Uterus (tissue), 4 donors: Measurements from ENCODE around the gene PRM3. TPM values are rescaled to one million over a fixed set of nuclear protein-coding genes. Genes with fewer than 3 reads are reported as not detected.

ENCODE experiments used
- DNase-seq, 2 donors: peaks; one replicate each; pipeline ENCODE4 v3.0.0-alpha.2; 2019 to 2020
- H3K27ac ChIP-seq, 2 donors: fragments of 200-600 bp; sonication (generic); 1 replicate in 1 of 2; 2 replicates in 1 of 2; pipeline ENCODE4 v1.5.1; 2016 to 2018
- H3K27me3 ChIP-seq, 2 donors: fragments of 200-600 bp; sonication (generic); one replicate each; pipeline ENCODE4 v1.5.1; 2018 to 2019; ENCODE audit warnings: control low read depth in 1 of 2
- H3K36me3 ChIP-seq, 2 donors: fragments of 200-600 bp; sonication (generic); one replicate each; pipeline ENCODE4 v1.5.1; 2019; ENCODE audit warnings: control low read depth in 1 of 2
- H3K4me1 ChIP-seq, 2 donors: fragments of 200-600 bp; sonication (generic); one replicate each; pipeline ENCODE4 v1.5.1; 2018 to 2019; ENCODE audit warnings: control low read depth in 1 of 2
- H3K4me3 ChIP-seq, 2 donors: fragments of 200-600 bp; sonication (generic); 1 replicate in 1 of 2; 2 replicates in 1 of 2; pipeline ENCODE4 v1.5.1; 2018 to 2019; ENCODE audit warnings: mild to moderate bottlenecking in 1 of 2
- H3K9me3 ChIP-seq, 2 donors: fragments of 200-600 bp; sonication (generic); one replicate each; pipeline ENCODE4 v1.5.1; 2019; ENCODE audit warnings: control low read depth in 1 of 2
- POLR2A ChIP-seq, 2 donors: fragments of 450-650 bp; IDR thresholded peaks; one replicate each; pipeline ENCODE4 v1.6.1; 2016; ENCODE audit warnings: antibody characterized with exemption in 2 of 2, mild to moderate bottlenecking in 1 of 2, moderate library complexity in 1 of 2
- intact Hi-C: fragments of 100-400 bp; cut with DNase I; formaldehyde crosslinking; loops from one replicate; pipeline ENCODE4 v1.15.1; 2023; ENCODE audit warnings: low total_unique reads
- total RNA-seq, 4 donors: library from RNA; depleted of rRNA in 3 of 4; stranded (reverse); fragments of >200 nt in 3 of 4; gene quantifications; one replicate each; pipeline versions ENCODE4 v1.1.0 to v1.2.4, GENCODE V29; 2014 to 2023
- TF ChIP-seq, protein P1 (sequence below), 4 experiments: fragments of 200-600 bp in 2 of 4; fragments of 450-650 bp in 2 of 4; sonication (generic) in 2 of 4; IDR thresholded peaks; one replicate each; pipeline ENCODE4 v1.5.1; 2016 to 2019; ENCODE audit warnings: antibody characterized with exemption in 4 of 4, mild to moderate bottlenecking in 2 of 4, moderate library complexity in 1 of 4
- donor health status: DM: yes; HTN: yes; CAD: no.

The PRM3 gene
- total RNA-seq, 4 donors from 2014 or later = not detected

DNA sequence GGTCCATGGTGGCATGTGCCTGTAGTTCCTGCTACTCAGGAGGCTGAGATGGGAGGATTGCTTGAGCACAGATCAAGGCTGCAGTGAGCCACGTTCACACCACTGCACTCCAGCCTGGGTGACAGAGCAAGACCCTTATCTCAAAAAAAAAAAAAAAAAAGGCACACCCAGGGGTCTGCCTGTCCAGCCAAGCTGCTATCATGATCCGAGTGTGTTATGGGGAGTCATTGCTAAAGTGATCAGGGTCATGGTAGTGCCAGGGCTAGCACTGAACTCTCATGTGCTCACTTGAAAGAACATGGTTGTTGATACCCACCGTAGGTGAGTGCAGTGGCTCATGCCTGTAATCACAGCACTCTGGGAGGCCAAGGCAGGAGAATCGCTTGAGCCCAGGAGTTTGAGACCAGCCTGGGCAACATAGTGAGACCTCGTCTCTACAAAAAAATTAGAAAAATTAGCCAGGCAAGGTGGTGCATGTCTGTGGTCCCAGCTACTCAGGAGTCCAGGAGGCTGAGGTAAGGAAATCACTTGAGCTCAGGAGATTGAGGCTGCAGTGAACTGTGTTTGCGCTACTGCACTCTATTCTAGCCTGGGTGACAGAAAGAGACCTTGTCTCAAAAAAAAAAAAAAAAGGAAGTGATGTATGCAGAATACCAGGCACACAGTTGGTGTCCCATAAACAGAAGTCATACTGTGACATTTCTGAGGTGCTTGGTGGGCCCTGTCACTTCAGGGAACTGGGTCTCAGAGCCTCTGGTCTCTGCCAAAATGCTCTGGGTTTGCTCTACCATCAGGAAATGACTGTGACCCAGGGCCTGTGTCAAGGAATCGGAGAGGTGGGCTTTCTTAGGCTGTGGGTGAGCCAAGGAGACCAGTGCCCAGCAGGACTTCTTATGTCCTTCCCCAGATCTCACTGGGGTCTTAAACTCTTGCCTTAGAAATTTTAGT lies 5.5 kb upstream of the PRM3 start:
- Histone ChIP-seq H3K36me3 (no peaks in the 10 kb centered on the region), H3K4me1 (no peaks in the 10 kb centered on the region), H3K9me3 (no peaks in the 10 kb centered on the region), H3K4me3 (no peak overlapping the region), H3K27ac (no peak overlapping the region), H3K27me3 (no peaks in the 10 kb centered on the region)
- TF ChIP-seq, protein P1, sequence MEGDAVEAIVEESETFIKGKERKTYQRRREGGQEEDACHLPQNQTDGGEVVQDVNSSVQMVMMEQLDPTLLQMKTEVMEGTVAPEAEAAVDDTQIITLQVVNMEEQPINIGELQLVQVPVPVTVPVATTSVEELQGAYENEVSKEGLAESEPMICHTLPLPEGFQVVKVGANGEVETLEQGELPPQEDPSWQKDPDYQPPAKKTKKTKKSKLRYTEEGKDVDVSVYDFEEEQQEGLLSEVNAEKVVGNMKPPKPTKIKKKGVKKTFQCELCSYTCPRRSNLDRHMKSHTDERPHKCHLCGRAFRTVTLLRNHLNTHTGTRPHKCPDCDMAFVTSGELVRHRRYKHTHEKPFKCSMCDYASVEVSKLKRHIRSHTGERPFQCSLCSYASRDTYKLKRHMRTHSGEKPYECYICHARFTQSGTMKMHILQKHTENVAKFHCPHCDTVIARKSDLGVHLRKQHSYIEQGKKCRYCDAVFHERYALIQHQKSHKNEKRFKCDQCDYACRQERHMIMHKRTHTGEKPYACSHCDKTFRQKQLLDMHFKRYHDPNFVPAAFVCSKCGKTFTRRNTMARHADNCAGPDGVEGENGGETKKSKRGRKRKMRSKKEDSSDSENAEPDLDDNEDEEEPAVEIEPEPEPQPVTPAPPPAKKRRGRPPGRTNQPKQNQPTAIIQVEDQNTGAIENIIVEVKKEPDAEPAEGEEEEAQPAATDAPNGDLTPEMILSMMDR (IDR thresholded peaks at IDR 0.05) = no peak
- TF ChIP-seq POLR2A (IDR thresholded peaks at IDR 0.05) = no peak
- intact Hi-C loops = no loop called here
- DNase-seq = no peak

DNA sequence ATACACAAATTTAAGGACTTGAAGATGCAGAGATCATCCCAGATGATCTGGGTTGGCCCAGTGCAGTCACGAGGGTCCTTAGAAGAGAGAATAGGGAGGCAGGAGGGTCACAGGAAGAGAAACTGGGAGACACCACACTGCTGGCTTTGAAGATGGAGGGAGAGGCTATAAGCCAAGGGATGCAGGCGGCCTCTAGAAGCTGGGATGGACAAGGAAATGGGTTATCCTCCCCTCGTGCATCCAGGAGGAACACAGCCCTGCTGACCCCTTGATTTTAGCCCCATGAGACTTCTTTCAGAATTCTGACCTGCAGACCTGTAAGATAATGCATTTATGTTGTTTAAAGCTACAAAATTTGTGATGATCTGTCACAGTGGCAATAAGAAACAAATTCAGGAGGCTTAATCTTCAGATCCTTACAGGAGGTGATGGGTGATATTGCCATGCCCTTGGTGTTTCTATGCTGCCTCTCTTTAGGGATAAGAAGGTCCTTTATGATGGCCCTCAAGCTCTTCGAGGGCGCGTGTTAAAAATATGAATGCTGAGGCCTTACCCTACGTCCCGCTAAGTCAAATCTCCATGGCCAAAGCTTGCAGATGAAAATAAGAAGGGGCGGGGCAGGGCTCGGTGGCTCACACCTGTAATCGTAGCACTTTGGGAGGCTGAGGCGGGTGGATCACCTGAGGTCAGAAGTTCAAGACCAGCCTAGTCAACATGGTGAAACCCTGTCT lies 4.3 kb upstream of the PRM3 start:
- H3K27me3 ChIP-seq = no peaks in the 10 kb centered on the region
- H3K4me3 ChIP-seq = no peak overlapping the region
- TF ChIP-seq, protein P1 (IDR thresholded peaks at IDR 0.05) = no peak
- TF ChIP-seq POLR2A (IDR thresholded peaks at IDR 0.05) = no peak
- H3K27ac ChIP-seq = no peak overlapping the region
- H3K36me3 ChIP-seq = no peaks in the 10 kb centered on the region
- H3K4me1 ChIP-seq = no peaks in the 10 kb centered on the region
- intact Hi-C loops = no loop called here
- no peaks in the 10 kb centered on the region for H3K9me3 ChIP-seq
- no peak for DNase-seq

DNA sequence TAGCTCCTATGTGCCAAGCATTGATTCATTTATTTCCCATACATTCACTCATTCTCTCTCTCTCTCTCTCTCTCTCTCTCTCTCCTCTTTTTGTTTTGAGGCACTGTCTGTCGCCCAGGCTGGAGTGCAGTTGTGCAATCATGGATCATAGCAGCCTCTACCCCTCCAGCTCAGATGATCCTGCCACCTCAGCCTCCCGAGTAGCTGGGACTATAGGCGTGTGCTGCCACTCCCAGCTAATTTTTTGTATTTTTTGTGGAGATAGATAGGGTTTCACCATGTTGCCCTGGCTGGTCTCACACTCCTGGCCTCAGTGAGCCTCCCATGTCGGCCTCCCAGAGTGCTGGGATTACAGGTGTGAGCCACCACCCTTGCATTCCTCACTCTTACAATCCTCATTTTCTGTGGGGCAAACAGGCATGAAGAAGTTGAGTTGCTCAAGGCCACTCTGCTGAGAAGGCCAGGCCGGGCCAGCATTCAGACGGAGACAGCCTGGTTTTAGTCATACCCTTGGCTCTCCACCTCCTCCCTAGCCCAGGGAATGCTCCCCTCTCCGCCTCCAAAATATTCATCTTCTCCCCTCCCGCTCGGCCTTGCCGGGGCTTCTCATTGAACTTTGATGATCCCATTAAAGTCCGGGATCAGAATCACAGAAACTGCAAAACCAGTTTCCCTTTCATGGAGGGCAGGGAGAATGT lies 3.6 kb upstream of the PRM3 start:
- Histone ChIP-seq H3K4me3 (no peak overlapping the region), H3K27me3 (no peaks in the 10 kb centered on the region), H3K4me1 (no peaks in the 10 kb centered on the region), H3K9me3 (no peaks in the 10 kb centered on the region), H3K27ac (no peak overlapping the region), H3K36me3 (no peaks in the 10 kb centered on the region)
- DNase-seq = no peak
- TF ChIP-seq, protein P1 (IDR thresholded peaks at IDR 0.05) = no peak
- TF ChIP-seq POLR2A (IDR thresholded peaks at IDR 0.05) = no peak
- intact Hi-C loops = no loop called here

DNA sequence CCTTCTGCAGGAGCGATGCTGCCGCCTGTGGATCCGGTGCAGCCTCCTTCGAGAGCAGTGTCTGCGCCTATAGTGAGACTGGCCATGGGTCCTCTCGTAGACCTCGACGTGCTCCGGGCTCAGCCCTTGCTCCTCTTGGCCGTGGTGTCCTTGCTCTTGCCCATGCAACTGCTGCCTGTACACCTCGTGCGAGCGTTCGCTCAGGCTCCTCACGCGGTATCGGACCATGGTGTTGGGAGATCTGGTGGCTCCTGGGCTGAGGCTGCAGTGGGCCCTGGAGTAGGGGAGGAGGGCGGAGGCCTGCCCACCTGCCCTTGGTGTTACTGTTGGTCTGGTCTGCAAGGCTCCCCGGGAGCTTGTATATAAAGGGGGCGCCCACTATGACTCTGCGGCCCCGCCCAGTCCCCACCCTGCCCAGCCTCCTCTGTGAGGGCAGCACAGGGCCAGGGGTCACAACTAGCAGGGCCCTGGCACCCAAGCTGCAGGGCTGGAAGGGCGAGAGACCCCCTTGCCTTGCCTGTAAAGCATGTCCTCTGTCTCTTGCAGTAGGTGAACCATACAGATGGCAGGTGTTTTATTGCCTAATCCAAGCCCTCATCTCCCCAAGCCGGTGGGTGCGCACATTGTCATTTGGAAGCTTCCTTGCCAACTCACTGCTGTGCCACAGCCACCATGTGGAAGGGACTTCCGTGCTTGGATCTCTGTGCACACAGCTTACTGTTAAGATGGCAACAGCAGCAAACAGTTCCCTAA lies 2.9 kb upstream of the PRM3 start, which contains the start of gene PRM2:
Gene PRM2, minus strand, starts transcription at position 338 of the 753 bp plus-strand sequence. Its CDS starts 110 bp downstream, at position 228.
- no peaks in the 10 kb centered on the region for H3K36me3 ChIP-seq
- H3K4me1 ChIP-seq = no peaks in the 10 kb centered on the region
- intact Hi-C loops = no loop called here
- no peak within 1 kb of the TSS for H3K4me3 ChIP-seq
- H3K27ac ChIP-seq = no peak within 1 kb of the TSS
- H3K27me3 ChIP-seq = no peaks in the 10 kb centered on the region
- no peak for DNase-seq
- TF ChIP-seq, protein P1 (IDR thresholded peaks at IDR 0.05) = no peak
- no peak for TF ChIP-seq POLR2A (IDR thresholded peaks at IDR 0.05)
- no peaks in the 10 kb centered on the region for H3K9me3 ChIP-seq
